GM19043 (cell line): ENCODE results near the gene POLN.
"Not testable (repeated sequence)": the region's sequence is repeated elsewhere in the genome, so short reads cannot be mapped to it uniquely, and the experiment has no call there.

Source experiments
- ATAC-seq: cut with Tn5 transposase; IDR thresholded peaks from one replicate; pipeline ENCODE4 v1.9.1; 2021; ENCODE audit warnings: low read depth; ENCODE audit not compliant: unreplicated experiment

The POLN gene

DNA sequence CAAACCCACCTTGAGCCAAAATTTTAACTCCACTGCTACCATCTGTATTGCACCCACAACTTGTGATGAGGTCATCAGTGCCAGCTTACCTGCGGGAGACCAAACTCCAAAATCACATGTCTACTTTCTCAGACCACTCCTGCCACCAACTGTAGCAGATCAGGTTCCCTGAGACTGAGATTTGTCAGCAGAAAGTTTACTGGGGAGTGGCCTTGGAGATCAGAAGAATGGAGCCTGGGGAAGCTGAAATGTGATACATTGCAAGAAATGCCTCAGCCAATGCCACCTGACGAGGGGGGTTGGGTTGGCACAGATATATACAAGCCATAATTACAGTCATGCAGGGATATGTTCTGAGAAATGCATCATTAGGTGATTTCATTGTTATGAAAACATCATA is 19.1 kb downstream of the POLN start:
- ATAC-seq: no peak

DNA sequence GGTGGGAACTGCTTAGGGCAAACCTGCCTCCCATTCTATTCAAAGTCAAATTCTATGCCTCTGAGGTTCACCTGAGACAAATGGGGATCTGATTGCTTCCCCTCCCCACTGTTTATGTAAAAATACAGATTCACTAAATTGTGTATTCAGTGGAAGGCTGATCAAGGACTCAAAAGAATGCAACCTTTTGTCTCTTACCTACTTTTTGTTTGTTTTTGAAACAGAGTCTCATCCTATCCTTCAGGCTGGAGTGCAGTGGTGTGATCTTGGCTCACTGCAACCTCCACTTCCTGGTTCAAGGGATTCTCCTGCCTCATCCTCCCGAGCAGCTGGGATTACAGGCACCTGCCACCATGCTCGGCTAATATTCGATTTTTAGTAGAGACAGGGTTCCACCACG is 20.5 kb downstream of the POLN start:
- ATAC-seq: not testable (repeated sequence)

DNA sequence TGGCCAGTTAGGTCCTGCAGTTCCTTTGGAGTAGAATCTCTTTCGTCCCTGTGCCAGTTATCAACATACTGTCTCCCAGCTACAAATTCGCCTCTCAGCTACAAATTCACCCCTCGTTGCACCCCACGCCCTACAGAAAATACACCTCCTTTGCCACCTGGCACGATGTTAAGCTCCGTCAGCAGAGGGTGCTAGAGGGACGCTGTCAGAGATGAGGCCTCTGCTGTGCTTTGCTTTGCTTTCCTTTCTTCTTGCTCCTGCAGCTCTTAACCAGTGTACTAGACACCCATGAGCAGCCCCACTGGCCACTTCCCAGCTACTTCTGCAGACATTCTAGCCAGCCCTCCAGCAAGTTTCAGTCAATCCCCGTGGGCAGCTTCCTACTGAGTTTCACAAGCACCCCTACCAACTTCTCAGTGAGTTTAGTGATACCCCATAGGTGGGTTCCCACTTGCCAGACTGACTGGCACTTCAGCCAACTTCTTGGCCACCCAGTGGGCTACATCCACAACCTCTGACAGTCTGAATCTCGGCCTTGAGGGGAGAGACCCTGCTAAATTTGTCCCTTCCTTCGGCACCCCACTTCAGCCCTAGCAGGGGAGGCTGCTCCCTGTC is 21.8 kb downstream of the POLN start:
- no peak for ATAC-seq

DNA sequence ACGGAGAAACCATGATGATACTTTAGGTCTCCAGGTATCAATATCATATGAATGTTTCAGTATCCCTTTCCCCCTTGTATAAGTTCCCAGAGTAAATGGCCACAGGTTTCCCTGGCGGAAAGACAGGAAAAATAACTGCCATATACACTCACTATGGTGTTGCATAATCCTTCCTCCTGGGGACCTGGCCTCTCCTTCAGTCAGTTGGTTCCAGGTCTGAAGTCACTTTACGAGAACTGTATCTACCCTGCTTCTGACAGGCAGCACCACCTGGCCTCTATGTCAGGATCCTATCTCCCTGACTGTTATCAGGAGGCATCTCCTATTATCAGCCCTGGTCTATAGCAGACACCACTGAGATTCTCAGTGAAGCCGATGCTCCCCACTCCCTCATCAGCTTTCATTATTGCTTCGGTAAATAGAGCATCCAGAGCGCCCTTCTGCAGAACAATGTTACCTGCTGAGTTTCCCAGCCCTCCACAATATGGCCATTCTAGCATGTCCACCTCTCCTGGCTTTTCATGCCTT is 22.6 kb downstream of the POLN start:
- ATAC-seq: no peak

DNA sequence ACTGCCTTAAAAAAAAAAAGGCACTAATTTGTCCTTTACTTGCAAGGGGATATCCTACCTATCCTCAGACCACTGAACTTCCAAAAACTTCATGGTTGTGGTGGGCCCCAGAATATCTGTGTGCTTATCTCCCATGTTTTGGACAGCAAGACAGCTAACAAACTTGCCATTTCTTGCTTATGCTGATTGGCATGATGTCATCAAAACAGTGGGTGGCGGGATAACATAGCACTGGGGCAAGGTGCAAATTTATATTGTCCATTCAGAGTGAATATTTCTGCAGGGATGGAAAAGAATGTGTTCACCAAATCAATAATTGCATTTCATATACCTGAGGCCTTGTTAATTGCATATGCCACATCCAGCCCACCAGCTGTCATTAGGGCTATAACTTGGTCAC is 23.5 kb downstream of the POLN start:
- no peak for ATAC-seq

DNA sequence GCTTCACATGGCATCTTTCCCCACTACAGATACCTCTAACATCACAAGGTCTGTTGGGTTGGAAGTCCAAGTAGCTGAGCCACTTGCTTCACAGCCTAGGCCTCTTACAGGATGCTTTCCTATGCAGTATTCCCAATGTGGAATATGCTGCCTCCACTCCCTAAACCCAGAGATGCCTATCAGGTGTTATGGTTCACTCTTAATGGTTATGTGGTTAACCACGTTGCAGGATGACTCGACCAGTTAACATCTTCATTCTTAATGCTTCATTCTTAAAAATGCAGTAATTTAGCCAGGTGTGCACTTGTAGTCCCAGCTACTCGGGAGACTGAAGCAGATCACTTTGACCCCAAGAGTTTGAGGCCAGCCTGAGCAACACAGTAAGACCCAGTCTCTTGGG is 24.2 kb downstream of the POLN start:
- no peak for ATAC-seq

DNA sequence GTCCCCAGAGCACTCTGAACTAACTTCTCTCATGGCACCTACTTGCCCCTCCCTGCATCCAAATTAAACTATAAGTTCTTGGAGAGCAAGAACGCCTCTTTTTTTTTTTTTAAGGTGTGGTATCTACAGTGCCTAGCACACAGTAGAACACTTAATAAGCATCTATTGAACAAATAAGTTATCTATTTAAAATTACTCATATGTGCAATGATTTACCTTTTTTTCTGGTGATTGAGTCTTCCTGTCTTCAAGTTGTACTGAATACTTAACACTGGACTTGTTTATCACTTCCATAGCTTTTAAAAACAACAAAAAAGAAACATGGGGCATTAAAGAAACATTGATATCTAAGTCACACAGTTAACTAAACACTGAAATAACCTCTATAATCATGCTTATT is 29.1 kb downstream of the POLN start:
- no peak for ATAC-seq

DNA sequence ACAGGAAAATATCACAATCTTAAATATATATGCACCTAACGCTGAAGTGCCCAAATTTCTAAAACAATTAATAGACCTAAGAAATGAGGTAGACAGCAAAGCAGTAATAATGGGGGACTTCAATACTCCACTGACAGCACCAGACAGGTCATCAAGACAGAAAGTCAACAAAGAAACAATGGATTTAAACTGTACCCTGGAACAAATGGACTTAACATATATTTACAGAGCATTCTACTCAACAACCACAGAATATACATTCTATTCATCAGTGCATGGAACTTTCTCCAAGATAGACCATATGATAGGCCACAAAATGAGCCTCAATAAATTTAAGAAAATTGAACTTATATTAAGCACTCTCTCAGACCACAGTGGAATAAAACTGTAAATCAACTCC is 39.1 kb downstream of the POLN start:
- ATAC-seq: not testable (repeated sequence)

DNA sequence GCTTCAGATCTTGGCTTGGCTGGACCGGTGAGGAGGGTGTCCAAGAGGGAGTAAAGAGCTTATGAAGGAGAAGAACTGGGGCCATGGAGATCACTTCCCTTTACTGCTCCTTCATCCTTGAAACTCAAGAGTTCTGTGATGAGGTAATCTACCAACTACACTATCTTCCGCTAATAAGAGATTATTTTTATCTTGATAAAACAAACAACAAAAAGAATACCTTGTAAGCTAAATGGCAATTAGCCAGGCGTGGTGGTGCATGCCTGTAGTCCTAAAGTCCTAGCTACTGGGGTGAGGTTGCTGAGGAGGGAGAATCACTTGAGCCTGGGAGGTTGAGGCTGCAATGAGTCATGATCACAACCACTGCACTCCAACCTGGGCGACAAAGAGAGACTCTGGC is 47.4 kb downstream of the POLN start:
- ATAC-seq: no peak

DNA sequence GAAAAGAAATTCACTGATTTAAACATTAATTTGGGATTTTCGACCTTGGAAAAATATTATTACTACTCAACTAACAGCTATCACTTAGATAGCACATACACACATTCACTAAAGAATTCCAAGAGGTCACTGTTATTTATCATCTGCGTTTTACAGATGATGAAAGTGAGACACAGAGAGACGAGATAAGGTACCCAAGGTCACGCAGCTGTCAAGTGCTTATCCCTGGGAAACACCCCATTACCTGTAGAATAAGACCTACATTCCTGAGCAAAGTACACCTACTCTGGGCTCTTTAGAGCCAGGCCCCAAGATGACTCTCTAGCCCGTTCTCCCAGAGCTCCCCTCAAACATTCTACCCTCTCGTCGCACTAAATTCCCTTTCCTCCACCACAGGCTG is 48.6 kb downstream of the POLN start:
- no peak for ATAC-seq

DNA sequence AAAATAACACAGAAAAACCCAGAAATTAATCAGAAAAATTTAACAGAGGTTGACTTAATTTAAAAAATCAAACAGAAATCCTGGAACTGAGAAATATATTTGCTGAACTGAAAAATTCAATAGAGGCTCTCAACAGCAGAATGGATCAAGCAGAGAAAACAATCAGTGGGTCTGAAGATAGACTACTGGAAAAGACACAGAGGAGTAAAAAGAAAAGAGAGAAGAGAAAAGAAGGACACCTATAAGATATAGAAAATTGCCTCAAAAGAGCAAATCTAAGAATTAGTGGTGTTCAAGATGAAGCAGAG is 55.1 kb downstream of the POLN start:
- no peak for ATAC-seq

DNA sequence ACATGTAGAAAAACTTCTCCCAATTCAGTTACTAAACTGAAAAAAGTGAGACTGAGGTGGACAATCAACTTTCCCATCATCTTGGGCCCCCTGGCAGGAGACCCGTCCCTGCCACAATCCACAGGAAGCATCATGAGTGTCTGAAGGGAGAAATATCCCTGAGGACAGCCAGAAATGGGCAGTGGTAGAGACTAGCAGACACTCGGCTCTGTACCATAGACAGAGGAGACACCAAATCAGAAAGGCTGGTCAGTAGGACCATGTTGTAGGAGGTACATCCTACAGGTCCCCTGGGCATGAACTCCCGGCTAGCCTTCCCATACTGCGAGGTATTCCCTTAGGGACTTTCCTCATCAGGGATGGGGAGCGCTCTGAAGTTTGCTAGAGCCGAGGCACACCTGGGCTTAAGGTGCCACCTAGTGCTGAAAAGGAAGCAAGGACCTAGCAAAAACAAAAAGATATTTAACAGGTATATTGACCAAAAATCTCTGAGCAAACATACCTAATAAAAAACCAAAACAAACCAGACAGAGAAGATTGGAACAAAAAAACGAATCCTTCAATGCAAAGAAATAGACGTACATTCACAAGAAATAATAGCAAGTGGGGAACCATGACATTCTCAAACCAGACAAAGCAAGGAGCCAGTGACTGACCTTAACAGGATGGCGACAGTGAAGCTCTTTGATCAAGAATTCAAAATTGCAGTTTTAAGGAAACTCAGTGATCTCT is 55.6 kb downstream of the POLN start:
- no peak for ATAC-seq

DNA sequence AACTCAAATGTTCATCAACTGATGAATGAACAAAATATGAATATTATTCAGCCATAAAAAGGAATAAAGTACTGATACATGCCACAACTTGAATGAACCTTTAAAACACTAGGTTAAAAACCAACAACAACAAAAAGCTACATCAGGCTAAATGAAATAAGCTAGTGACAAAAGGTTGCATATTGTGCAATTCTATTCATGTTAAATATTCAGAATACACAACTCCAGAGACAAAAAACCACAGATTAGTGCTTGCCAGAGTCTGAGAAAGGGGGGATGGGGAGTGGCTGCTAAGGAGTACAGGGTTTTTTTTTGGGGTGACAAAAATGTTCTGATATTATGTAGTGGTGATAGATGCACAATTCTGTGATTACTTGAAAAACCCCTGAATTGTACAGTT is 58.5 kb downstream of the POLN start:
- no peak for ATAC-seq

DNA sequence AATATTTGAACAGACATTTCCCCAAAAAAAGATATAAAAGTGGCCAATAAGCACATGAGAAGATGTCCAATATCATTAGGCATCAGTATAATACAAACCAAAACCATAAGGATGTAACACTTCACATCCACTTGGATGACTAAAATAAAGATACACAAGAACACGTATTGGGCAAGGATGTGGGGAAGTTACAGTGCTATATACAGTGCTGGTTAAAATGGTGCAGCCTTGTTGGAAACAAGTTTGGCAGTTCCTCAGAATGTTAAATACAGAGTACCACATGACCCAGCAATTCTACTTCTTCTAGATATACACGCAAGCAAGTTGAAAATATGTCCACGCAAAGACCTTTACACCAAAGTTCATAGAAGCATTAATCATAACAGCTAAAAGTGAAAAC is 58.9 kb downstream of the POLN start:
- ATAC-seq: no peak

DNA sequence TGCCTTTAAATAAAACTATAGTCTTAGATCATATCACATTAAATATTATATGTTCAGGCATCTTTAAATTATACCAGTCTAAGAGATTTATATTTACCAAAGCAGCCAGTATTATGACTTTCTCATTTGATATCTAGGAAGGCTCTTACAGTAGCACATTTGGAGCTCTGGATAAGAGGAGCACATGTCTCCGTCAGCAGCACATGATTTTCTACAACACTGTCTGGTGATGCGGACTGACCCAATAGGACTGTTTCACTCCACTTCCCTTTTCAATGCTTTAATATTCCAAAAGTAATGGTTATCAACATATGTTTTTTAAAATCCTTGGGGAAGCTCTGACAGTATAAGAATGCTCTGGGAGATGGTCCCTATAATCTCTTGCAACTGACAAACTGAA is 61.5 kb downstream of the POLN start:
- ATAC-seq: no peak

DNA sequence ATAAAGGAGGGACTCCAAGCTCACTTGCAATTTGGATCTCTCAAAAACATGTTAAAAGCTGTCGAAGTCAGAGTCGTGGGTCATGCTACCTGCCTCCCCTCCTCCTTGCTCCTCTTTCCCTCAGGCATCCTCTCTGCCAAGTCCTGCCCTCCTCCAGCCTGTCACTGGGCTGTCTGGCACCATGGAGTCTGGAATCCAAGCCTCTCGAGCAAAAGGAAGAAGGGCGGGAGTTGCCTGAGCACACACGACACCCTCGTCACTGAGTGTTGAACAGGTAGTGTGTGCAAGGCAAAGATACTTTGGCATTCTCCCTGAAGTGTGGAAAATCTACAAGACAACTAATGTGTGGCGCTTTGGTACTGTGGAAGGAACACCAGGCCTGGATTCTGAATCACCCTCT is 62.2 kb downstream of the POLN start:
- ATAC-seq: no peak

DNA sequence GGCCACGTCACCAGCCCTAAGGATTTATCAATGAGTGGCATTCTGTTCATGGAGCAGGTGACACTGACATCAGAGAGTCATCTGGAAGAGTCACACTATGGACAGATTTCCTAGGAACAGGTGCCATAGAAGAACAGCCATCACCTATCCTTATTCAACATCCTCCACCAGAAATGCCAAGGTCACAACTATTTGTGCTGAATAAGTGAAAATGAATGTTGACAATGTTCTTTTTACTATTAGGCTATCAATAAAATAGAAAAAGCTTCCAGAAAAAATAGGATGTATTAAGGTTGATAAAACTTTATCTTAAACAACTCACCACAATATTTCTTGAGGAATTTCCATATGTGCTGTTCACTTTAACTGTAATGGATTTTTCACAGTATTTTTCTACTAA is 62.9 kb downstream of the POLN start:
- no peak for ATAC-seq

DNA sequence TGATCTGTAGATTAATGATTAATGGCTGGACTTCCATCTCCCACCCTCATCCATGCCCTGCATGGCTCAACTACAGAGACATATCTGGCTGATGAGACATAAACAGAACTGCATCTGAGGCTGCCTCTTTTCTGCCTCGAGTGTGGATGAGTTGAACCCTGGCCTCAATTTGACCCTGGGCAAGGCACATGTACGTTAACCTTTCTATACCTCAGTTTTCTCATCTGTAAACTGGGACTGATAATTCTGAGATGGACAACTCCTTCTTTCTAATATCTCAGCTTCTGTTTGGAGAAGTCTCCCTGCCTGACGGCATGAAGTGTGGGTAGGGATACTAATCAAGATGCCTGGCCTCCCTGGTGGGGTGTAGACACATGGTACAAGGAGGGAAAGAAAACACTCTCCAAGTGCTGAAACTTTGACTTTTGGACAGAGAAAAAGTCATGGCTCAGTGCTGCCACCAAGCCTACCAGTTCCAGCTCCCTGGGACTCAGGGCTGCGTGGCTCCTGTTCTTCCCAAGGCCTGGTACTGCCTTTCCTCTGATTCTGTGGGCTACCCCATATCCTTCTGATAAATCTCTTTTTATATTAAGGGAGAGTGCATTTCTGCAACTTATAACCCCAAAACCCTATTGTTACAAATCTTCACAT is 64.4 kb downstream of the POLN start:
- no peak for ATAC-seq

DNA sequence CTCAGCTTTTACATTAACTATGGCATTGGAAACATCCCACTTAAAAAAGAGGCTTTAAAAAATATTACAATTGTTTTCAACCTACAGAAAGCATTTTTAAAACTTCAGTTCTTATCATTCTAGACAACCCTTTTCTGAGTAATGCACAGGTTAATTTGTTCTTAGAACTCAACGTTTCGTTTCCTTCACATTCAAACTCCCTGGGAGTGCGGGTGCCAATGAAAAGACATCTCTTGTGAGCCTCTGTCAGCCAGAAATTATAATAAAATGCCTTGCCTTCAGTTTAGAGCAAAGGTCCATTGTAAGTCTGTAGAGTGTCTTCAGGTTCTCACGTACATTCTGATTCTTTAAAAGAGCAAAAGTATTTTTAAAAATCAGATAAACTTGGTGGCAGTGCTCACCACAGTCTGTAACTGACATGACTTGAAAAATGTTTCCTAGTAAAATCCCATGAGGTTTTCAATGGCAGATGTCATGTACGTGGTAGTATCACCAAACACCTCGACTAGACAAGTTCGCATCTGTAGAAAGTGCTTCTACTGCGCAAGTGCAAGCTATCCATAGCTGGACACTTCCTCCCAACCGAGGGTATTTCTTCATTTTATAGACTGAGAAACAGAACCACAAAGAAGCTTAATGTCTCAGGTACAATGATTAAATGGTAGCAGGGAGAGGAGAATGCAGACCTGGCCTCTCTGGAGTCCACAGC is 65.8 kb downstream of the POLN start:
- no peak for ATAC-seq

DNA sequence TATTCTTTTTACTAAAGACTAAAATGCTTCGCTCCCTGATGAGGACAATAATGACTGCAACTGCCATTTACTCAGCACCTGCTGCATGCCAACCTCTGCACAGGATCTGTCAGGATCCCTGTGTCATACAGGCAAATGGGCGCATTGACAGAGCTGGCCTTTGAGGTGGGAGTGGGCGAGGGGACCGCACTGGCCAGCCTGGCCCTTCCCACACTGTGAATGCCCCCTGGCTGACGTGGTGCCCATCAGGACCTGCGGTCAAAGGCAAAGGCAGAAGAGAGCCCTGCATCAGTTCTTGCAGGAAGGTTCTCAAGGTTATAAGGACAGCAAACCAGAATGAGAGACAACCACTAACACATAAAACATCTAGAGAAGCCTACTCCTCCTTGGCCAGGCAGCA is 67.9 kb downstream of the POLN start:
- no peak for ATAC-seq

DNA sequence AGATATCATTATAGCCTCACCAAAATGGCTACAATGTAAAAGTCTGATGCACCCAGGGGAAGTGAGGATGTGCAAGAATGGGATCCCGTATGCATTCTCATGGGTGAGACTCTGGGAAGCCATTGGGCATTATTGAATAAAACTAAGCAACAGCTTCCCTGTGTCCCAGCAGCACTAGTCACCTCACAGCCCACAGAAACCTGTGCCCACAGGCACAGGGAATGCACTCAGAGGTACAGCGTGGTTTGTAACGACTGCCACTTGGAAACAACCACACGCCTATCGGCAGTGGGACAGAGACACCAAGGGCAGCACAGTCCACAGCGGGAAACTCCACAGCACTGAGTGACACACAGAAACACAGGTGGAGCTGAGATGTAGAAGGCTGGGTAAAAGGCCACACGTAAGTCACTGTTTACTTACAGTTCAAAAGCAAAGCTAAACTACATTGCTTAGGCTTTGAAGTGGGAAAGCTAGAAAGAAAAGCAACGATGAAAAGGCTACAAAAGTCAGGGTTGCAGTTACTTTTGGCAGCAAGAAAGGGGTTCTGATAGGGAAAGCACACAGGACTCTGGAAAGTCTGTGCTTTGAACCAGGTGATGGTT is 69.2 kb downstream of the POLN start:
- ATAC-seq: no peak
